ENCODE data around the gene TMEM39A.

DNA sequence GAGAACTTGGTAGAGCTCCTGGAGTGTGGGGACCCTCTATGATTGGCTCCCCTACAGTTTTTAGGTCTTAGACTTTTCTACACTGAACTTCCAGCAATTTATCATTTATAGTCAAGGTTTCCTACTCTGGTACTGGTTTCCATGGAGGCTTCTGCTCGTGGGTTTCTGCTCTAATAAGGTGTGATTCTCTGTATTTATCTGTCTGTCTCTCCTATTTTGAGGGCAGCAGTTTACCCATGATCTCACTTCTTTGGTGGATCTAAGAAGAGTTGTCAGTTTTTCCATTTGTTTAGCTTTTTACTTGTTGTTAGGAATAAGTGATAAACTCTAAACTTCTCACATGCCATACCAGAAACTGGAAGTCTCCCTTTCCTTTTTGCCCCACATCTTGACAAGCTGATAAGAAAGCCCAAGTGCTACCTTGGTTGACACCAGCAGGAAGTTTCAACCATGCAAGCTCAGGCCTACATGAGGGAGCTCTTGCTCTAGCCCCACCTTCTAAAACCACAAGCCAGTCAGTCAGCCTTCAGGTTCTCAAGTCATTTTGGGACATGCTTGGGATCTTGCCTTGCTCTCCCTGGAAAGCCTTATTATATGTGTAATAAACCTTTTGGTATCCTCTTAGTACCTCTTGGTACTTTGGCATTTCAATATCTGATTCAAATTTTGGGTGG is 44.9 kb upstream of the TMEM39A start:
- TF ChIP-seq, protein P1, sequence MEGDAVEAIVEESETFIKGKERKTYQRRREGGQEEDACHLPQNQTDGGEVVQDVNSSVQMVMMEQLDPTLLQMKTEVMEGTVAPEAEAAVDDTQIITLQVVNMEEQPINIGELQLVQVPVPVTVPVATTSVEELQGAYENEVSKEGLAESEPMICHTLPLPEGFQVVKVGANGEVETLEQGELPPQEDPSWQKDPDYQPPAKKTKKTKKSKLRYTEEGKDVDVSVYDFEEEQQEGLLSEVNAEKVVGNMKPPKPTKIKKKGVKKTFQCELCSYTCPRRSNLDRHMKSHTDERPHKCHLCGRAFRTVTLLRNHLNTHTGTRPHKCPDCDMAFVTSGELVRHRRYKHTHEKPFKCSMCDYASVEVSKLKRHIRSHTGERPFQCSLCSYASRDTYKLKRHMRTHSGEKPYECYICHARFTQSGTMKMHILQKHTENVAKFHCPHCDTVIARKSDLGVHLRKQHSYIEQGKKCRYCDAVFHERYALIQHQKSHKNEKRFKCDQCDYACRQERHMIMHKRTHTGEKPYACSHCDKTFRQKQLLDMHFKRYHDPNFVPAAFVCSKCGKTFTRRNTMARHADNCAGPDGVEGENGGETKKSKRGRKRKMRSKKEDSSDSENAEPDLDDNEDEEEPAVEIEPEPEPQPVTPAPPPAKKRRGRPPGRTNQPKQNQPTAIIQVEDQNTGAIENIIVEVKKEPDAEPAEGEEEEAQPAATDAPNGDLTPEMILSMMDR (IDR thresholded peaks at IDR 0.05): no peak
- TF ChIP-seq MEF2A (IDR thresholded peaks at IDR 0.05; ENCODE audit: borderline replicate concordance, low read depth): no peak
- TF ChIP-seq GABPA (IDR thresholded peaks at IDR 0.05; ENCODE audit: low read depth): no peak
- no peak for TF ChIP-seq REST (IDR thresholded peaks at IDR 0.05; ENCODE audit: low read depth, low read length)
- TF ChIP-seq TEAD4 (IDR thresholded peaks at IDR 0.05; ENCODE audit: borderline replicate concordance, insufficient read depth): no peak
- TF ChIP-seq ELF1 (IDR thresholded peaks at IDR 0.05): no peak
- TF ChIP-seq SMC3 (IDR thresholded peaks at IDR 0.05; ENCODE audit: low read depth, low read length): no peak
- TF ChIP-seq MAX (IDR thresholded peaks at IDR 0.05; ENCODE audit: low read depth): no peak
- no peak for TF ChIP-seq RAD21 (IDR thresholded peaks at IDR 0.05; ENCODE audit: low read length)
